Natural killer cell (primary cell): ENCODE results near the gene TICAM2. TPM values are rescaled to one million over a fixed set of nuclear protein-coding genes. Genes with fewer than 3 reads are reported as not detected.
A peak's percentile ranks its signal among the peaks of the same experiment; 100 is the strongest.

Experiments
- ATAC-seq, 3 donors: fragments of 150-1000 bp in 2 of 3; fragments of 200-7000 bp in 1 of 3; cut with Tn5 transposase; 1 replicate in 1 of 3; 2 replicates in 2 of 3; pipeline ENCODE4 v1.10.0; 2021; ENCODE audit warnings: mild to moderate bottlenecking in 2 of 3, moderate library complexity in 2 of 3
- DNase-seq, 2 donors: peaks; one replicate each; pipeline versions ENCODE4 v3.0.0 to v3.0.0-alpha.2; 2013 to 2021; ENCODE audit warnings: mixed read lengths in 1 of 2
- H3K27ac ChIP-seq: one replicate; pipeline ENCODE4 v1.5.1; 2013; ENCODE audit warnings: mild to moderate bottlenecking, low read length
- H3K27me3 ChIP-seq: one replicate; pipeline ENCODE4 v1.6.1; 2013; ENCODE audit warnings: low read length; ENCODE audit not compliant: control insufficient read depth, insufficient read depth
- H3K36me3 ChIP-seq: one replicate; pipeline ENCODE4 v1.6.1; 2013; ENCODE audit warnings: low read length; ENCODE audit not compliant: control insufficient read depth, insufficient read depth
- H3K4me1 ChIP-seq: one replicate; pipeline ENCODE4 v1.6.1; 2013; ENCODE audit warnings: low read length; ENCODE audit not compliant: control insufficient read depth, insufficient read depth
- H3K4me3 ChIP-seq: one replicate; pipeline ENCODE4 v1.5.1; 2013; ENCODE audit warnings: low read length
- H3K9me3 ChIP-seq: one replicate; pipeline ENCODE4 v1.6.1; 2013; ENCODE audit warnings: low read length; ENCODE audit not compliant: control insufficient read depth, insufficient read depth
- H3K27ac Mint-ChIP-seq, 2 donors: one replicate each; pipeline ENCODE4 v1.8.0; 2022; ENCODE audit warnings: mild to moderate bottlenecking in 2 of 2, mixed read lengths in 2 of 2, moderate library complexity in 1 of 2
- H3K27me3 Mint-ChIP-seq, 2 donors: one replicate each; pipeline ENCODE4 v1.8.0; 2022; ENCODE audit warnings: low read depth in 2 of 2, mixed read lengths in 2 of 2
- H3K36me3 Mint-ChIP-seq: one replicate; pipeline ENCODE4 v1.8.0; 2022; ENCODE audit warnings: mixed read lengths
- H3K4me1 Mint-ChIP-seq, 2 donors: one replicate each; pipeline ENCODE4 v1.8.0; 2022; ENCODE audit warnings: mixed read lengths in 2 of 2
- H3K4me3 Mint-ChIP-seq: one replicate; pipeline ENCODE4 v1.8.0; 2022; ENCODE audit warnings: mild to moderate bottlenecking, moderate library complexity, mixed read lengths
- H3K9me3 Mint-ChIP-seq, 2 donors: one replicate each; pipeline ENCODE4 v1.8.0; 2022; ENCODE audit warnings: mixed read lengths in 2 of 2
- WGBS: methylation state at CpG from one replicate; pipeline ENCODE4 v1.1.7; 2013; ENCODE audit warnings: missing lambda C conversion rate; ENCODE audit not compliant: insufficient coverage; 5-methylcytosine and 5-hydroxymethylcytosine counted together
- intact Hi-C: fragments of 100-400 bp; cut with micrococcal nuclease; formaldehyde crosslinking; loops from one replicate; pipeline ENCODE4 v1.14.2; 2022
- total RNA-seq, 4 donors: library from RNA; stranded (reverse); fragments of 120-200 nt in 1 of 4; gene quantifications; one replicate each; pipeline versions ENCODE4 v1.2.3 to v1.2.4, GENCODE V29; 2013 to 2022
- TF ChIP-seq, protein P1 (sequence below): fragments of 200-600 bp; IDR thresholded peaks from one replicate; pipeline ENCODE4 v1.8.0; 2022; ENCODE audit warnings: antibody characterized with exemption

Gene TICAM2
- total RNA-seq, 3 donors from 2014 or later (not counting 1 experiment from before 2014, with no cell fraction given): 0.61 to 1.4 (median 1.3) TPM

- TF ChIP-seq, protein P1, sequence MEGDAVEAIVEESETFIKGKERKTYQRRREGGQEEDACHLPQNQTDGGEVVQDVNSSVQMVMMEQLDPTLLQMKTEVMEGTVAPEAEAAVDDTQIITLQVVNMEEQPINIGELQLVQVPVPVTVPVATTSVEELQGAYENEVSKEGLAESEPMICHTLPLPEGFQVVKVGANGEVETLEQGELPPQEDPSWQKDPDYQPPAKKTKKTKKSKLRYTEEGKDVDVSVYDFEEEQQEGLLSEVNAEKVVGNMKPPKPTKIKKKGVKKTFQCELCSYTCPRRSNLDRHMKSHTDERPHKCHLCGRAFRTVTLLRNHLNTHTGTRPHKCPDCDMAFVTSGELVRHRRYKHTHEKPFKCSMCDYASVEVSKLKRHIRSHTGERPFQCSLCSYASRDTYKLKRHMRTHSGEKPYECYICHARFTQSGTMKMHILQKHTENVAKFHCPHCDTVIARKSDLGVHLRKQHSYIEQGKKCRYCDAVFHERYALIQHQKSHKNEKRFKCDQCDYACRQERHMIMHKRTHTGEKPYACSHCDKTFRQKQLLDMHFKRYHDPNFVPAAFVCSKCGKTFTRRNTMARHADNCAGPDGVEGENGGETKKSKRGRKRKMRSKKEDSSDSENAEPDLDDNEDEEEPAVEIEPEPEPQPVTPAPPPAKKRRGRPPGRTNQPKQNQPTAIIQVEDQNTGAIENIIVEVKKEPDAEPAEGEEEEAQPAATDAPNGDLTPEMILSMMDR: no peak
- no peaks in the 10 kb centered on the region for H3K27me3 ChIP-seq
- peaks cover 10% of the 10 kb centered on the region for H3K4me1 ChIP-seq
- H3K27ac ChIP-seq: no peak overlapping the region
- intact Hi-C loops: no loop called here
- H3K4me3 Mint-ChIP-seq: no peak overlapping the region
- H3K4me1 Mint-ChIP-seq: peaks cover 23 to 30% of the 10 kb centered on the region in 2 donors
- no peaks in the 10 kb centered on the region for H3K9me3 ChIP-seq
- no peaks in the 10 kb centered on the region for H3K27me3 Mint-ChIP-seq
- DNase-seq (no peak), ATAC-seq (no peak)
- no peaks in the 10 kb centered on the region for H3K9me3 Mint-ChIP-seq
- 94% methylated on average over 3 of the region's 4 CpGs for WGBS
- H3K36me3 Mint-ChIP-seq: peaks cover 10% of the 10 kb centered on the region
- H3K4me3 ChIP-seq: no peak overlapping the region
- peak overlapping the region; percentile 36 to 58 for H3K27ac Mint-ChIP-seq
- H3K36me3 ChIP-seq: peaks cover 34% of the 10 kb centered on the region
These were observed 19.2 kb upstream of the TICAM2 start for GRCh38 chr5:115621365-115621900.

DNA sequence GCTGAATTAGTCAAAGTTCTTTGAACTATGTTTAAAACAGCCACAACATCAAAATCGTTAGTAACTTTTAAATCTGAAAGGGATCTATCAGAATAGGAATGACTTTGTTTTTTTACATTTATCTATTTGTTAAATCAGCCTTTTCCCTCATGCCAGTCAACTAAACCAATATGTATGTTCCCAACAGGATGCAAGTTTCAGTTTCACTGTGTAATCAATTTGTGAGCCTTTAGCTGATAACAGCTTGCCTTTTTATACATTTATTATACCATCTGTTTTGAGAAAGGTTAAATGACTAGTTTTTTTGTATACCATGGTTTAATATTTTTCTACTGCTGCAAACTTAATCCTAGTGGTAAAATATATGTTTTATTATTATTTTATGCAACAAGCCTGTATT is 14.6 kb upstream of the TICAM2 start:
- Mint-ChIP-seq H3K27ac (peak overlapping the region in 1 of 2 donors; percentile 24), H3K4me1 (peaks cover 5 to 11% of the 10 kb centered on the region in 2 donors), H3K4me3 (no peak overlapping the region), H3K36me3 (peaks cover 32% of the 10 kb centered on the region), H3K27me3 (no peaks in the 10 kb centered on the region), H3K9me3 (no peaks in the 10 kb centered on the region)
- Histone ChIP-seq H3K27me3 (no peaks in the 10 kb centered on the region), H3K36me3 (peaks cover 70% of the 10 kb centered on the region), H3K27ac (no peak overlapping the region), H3K9me3 (no peaks in the 10 kb centered on the region), H3K4me1 (no peaks in the 10 kb centered on the region), H3K4me3 (no peak overlapping the region)
- DNase-seq (no peak), ATAC-seq (no peak)
- intact Hi-C loops: no loop called here
- TF ChIP-seq, protein P1: no peak
- WGBS: no CpG with 5 or more reads among the region's 1 CpG

- Mint-ChIP-seq H3K36me3 (peaks cover 32% of the 10 kb centered on the region), H3K4me1 (peaks cover 4 to 8% of the 10 kb centered on the region in 2 donors), H3K27ac (peak overlapping the region in 1 of 2 donors; percentile 24), H3K9me3 (no peaks in the 10 kb centered on the region), H3K4me3 (no peak overlapping the region), H3K27me3 (no peaks in the 10 kb centered on the region)
- no peaks in the 10 kb centered on the region for H3K27me3 ChIP-seq
- H3K4me1 ChIP-seq: no peaks in the 10 kb centered on the region
- TF ChIP-seq, protein P1: no peak
- H3K9me3 ChIP-seq: no peaks in the 10 kb centered on the region
- DNase-seq (no peak), ATAC-seq (no peak)
- H3K36me3 ChIP-seq: peaks cover 69% of the 10 kb centered on the region
- intact Hi-C loops: no loop called here
- no peak overlapping the region for H3K27ac ChIP-seq
- H3K4me3 ChIP-seq: no peak overlapping the region
These were observed 14.2 kb upstream of the TICAM2 start for GRCh38 chr5:115616472-115616871.

GRCh38 chr5:115611873-115612272 is 9.6 kb upstream of the TICAM2 start:
- peak overlapping the region in 1 of 2 donors; percentile 16 for H3K27ac Mint-ChIP-seq
- Histone ChIP-seq H3K4me3 (no peak overlapping the region), H3K27ac (no peak overlapping the region), H3K4me1 (no peaks in the 10 kb centered on the region), H3K36me3 (peaks cover 50% of the 10 kb centered on the region), H3K27me3 (no peaks in the 10 kb centered on the region), H3K9me3 (no peaks in the 10 kb centered on the region)
- DNase-seq (no peak), ATAC-seq (no peak)
- peaks cover 31% of the 10 kb centered on the region for H3K36me3 Mint-ChIP-seq
- no peaks in the 10 kb centered on the region for H3K9me3 Mint-ChIP-seq
- TF ChIP-seq, protein P1: no peak
- no peaks in the 10 kb centered on the region for H3K27me3 Mint-ChIP-seq
- 100% methylated on average over 5 of the region's 5 CpGs for WGBS
- no peak overlapping the region for H3K4me3 Mint-ChIP-seq
- intact Hi-C loops: no loop called here
- peaks cover 15 to 18% of the 10 kb centered on the region in 2 donors for H3K4me1 Mint-ChIP-seq
